Measurements from ENCODE around the gene CRYBG2.

- TF ChIP-seq CTCF (IDR thresholded peaks at IDR 0.05), result no peak
- no peak for TF ChIP-seq POLR2A (IDR thresholded peaks at IDR 0.05)
Measured at GRCh38 chr1:26375081-26375480, 21.2 kb upstream of the CRYBG2 start.

Measured in testis (tissue), 2 donors.